Putamen (tissue), 1 donor: ENCODE results near the gene MUC4.

Experiments
- DNase-seq: peaks from one replicate; pipeline ENCODE4 v3.0.0-alpha.2; 2016; ENCODE audit warnings: low spot score

MUC4 gene

GRCh38 chr3:195698325-195698646 lies 113.4 kb downstream of the MUC4 start:
- no peak for DNase-seq

GRCh38 chr3:195697582-195698324 lies 114.0 kb downstream of the MUC4 start:
- DNase-seq, result no peak
